Aortic smooth muscle cell (primary cell): ENCODE results near the gene ILK. TPM values are rescaled to one million over a fixed set of nuclear protein-coding genes. Genes with fewer than 3 reads are reported as not detected.

Experiments
- total RNA-seq: library from RNA; depleted of rRNA; stranded (reverse); fragments of >200 nt; gene quantifications from 2 replicates; pipeline ENCODE4 v1.2.3, GENCODE V29; 2014

The ILK gene
- 271 and 344 TPM in 2 replicates for total RNA-seq

DNA sequence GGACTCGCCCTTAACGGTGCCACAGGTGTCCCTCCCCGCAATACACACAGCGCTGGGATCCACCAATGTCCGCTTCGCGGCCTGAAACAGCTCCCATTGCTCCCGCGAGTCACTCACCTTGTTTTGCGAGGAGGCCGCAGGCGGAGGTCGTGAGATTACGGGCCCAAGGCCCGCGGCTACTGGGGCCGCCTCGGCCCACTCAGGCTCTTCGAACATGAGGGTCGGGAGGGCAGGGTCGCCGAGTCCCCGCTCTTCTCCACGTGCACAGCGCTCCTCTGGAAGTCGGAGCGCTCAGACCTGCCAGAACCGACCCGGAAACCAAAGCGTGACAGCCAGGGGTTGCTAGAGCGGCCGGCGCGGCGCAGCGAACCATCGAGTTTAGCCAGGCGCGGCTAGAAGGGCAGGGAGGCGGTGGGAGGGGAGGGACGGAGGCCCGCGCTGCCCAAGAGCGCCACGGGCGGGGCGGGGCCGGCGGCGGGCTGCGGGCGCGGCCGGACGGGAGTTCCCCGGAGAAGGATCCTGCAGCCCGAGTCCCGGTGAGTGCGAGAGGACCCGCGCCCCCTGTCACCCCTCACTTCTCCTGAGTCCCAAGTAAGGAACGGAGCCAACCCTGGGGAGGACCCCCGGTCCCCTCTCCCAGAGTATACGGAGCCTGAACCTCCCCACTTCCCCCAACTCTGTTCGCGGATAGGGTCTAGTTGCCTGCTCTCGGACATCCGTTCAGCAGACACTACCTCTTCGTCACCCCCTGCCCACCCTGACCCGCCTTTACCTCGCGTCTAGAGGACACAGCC is at the start of gene ILK, which contains the start of gene RRP8:
Gene ILK, plus strand, starts transcription at position 488 of the 794 bp plus-strand sequence. CDS start 498 bp downstream, outside the sequence.
Gene RRP8, minus strand, starts transcription at position 330 of the 794 bp plus-strand sequence. Its CDS starts 114 bp downstream, at position 216.

DNA sequence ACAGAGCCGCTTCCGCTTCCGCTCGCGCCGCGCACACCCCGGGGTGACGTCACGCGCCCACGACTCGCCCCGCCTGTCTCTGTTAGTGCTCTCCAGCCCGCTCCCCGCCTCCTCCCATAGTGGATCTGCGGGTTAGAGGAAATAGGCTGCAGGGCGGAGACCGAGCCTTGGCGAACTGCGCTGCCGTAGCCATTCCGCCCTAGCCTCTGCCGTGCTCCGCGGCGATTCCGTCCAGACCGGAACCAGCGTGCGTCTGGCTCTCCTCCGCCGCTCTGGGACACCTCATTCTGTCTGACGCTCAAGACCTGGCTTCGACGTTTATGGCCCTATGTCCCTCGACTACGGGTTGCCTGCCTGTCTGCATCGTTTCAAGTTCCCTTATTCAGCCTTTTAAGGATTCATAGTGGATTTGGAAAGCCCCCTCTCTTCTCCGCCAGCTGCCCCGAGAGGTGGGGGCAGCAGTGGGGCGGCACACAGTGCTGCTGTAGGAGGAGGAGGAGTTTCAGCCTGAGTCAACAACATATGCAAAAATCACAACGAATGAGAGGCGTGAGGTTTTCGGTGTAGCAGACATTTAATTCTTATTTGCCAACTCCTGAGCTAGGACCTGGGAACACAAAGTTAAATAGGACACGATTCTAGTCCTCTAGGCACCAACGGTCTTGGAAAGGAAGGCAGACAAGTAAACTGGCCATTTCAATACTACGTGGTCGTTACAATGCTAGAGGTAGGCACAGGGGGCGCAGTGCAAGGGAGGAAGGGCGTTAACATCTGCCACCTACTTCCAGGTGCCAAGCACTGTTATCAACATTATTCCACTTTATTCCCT is 8.9 kb downstream of the ILK start, which contains the start of gene TAF10:
Gene TAF10, minus strand, starts transcription at position 4 of the 829 bp plus-strand sequence. CDS start 27 bp downstream, outside the sequence.

DNA sequence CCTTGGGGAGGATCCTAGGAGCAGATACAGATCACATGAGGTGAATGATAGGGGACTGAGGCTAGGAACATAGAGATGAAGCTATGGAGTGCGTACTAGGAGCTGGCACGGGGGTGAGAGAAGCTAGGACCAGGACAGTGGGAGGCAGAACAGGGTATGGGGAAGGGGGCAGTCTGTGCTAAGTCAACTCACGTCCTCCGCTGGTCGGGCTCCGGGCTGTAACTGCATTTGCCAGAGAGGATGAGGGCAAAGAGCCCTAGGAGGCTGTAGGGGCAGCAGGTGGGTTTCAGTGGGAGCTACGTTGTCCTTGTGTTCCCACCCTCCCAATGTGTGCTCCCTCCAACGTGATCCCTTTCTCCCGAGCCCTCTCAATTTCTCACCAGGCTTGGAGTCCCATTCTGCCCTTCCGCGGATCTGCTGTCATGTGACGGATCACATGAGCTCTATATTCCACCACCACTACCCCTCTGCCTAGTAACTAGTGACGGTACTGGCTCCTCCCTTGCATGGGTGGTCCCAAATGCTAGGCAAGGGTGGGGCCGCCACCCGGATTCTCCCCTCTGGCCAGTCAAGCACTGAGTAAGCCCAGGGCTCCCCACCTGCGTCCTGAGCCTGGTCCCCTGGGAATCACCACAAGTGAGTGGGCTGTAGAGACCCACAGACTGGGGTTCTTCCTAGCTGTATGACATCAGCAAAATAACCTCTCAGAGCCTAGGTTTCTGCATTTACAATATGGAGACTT is 15.6 kb downstream of the ILK start, which contains the start of gene TPP1:
Gene TPP1, minus strand, starts transcription at position 419 of the 742 bp plus-strand sequence. Its CDS starts 22 bp downstream, at position 397.

DNA sequence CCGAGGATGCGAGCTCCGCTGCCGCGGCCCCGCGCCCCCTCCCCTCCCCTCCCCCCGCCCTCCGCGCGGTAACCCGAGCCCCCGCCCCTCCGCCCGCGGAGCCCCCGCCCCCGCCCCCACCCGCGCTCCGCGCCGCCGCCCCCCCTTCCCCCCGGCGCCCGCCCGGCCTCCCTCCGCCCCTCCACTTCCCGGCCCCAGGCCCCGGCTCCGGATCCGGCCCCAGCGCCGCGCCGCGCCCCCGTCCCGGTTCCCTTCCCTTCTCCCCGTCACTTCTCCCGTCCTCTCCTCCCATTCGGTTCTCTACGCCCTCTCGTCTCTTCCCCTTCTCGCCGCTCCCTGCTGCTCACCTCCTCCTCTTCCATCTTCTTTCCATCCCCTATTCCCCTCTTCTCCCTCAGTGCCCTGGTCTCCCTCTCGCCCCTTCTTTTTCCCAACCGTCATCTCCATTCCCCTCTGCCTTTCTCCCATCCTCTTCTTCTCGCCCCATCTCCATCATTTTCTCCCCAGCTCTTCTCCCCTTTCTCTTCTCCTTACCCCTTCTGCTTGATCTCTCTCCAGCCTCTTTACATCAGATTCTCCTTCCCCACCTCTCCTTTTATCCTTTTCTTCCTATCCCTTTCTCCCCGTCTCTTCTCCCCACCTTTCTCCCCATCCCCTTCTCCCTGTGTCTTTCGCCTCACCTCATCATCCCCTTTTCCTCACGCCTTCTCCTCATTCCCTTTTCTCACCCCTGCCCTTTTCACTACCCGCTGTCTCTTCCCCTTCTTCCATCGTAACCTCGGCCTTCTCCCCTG is 52.4 kb downstream of the ILK start, which contains the start of gene DCHS1:
Gene DCHS1, minus strand, starts transcription at position 20 of the 794 bp plus-strand sequence. CDS start 14,196 bp downstream, outside the sequence.

Other genes with a start within 250 kb of the ILK start
- gene SMPD1, start 213.3 kb upstream of the ILK start, total RNA-seq = 54.4 and 71.0 TPM in 2 replicates
- gene APBB1, start 184.7 kb upstream of the ILK start, total RNA-seq = 50.2 and 51.7 TPM in 2 replicates
- 0.79 and 1.4 TPM in 2 replicates for gene HPX, start 162.8 kb upstream of the ILK start, total RNA-seq
- gene TRIM3, start 129.8 kb upstream of the ILK start, total RNA-seq = 23.4 and 30.3 TPM in 2 replicates
- 44.8 and 46.5 TPM in 2 replicates for gene ARFIP2, start 122.4 kb upstream of the ILK start, total RNA-seq
- gene TIMM10B, start 122.3 kb upstream of the ILK start, total RNA-seq = 30.5 and 34.5 TPM in 2 replicates
- gene DNHD1, start 106.5 kb upstream of the ILK start, total RNA-seq = 5.3 and 7.2 TPM in 2 replicates
- 9.8 and 10.4 TPM in 2 replicates for gene RRP8, start 158 bp upstream of the ILK start, total RNA-seq
- 82.8 and 93.4 TPM in 2 replicates for gene TAF10, start 8.4 kb downstream of the ILK start, total RNA-seq
- gene TPP1, start 15.6 kb downstream of the ILK start, total RNA-seq = 65.3 and 150 TPM in 2 replicates
- gene DCHS1, start 52.0 kb downstream of the ILK start, total RNA-seq = 5.4 and 22.3 TPM in 2 replicates
- gene MRPL17, start 79.6 kb downstream of the ILK start, total RNA-seq = 85.9 and 111 TPM in 2 replicates
- gene OR2AG2, start 168.2 kb downstream of the ILK start, total RNA-seq = 0.13 and 0.19 TPM in 2 replicates
- gene OR2AG1, start 179.2 kb downstream of the ILK start, total RNA-seq = not detected in 2 replicates
- 0.13 and 0.19 TPM in 2 replicates for gene OR6A2, start 195.9 kb downstream of the ILK start, total RNA-seq
- gene OR10A5, start 241.9 kb downstream of the ILK start, total RNA-seq = not detected in 2 replicates